Measurements from ENCODE around the gene SDR9C7.
"Not testable (repeated sequence)": the region's sequence is repeated elsewhere in the genome, so short reads cannot be mapped to it uniquely, and the experiment has no call there.

Gene SDR9C7

GRCh38 chr12:56935157-56935556 lies 949 bp upstream of the SDR9C7 start:
- Mint-ChIP-seq H3K9me3 (no peaks in the 10 kb centered on the region), H3K36me3 (no peaks in the 10 kb centered on the region), H3K27me3 (peaks cover 2% of the 10 kb centered on the region), H3K27ac (no peak overlapping the region), H3K4me3 (no peak overlapping the region), H3K4me1 (peaks cover 8% of the 10 kb centered on the region)

- Mint-ChIP-seq H3K9me3 (no peaks in the 10 kb centered on the region), H3K27me3 (peaks cover 1% of the 10 kb centered on the region), H3K36me3 (no peaks in the 10 kb centered on the region), H3K27ac (no peak overlapping the region), H3K4me3 (no peak overlapping the region), H3K4me1 (peaks cover 13% of the 10 kb centered on the region)
Measured at GRCh38 chr12:56932867-56933266, 1.3 kb downstream of the SDR9C7 start.

- H3K27ac Mint-ChIP-seq: no peak overlapping the region
- no peak overlapping the region for H3K4me3 Mint-ChIP-seq
- H3K9me3 Mint-ChIP-seq: no peaks in the 10 kb centered on the region
- H3K36me3 Mint-ChIP-seq: no peaks in the 10 kb centered on the region
- no peaks in the 10 kb centered on the region for H3K27me3 Mint-ChIP-seq
- peaks cover 13% of the 10 kb centered on the region for H3K4me1 Mint-ChIP-seq
Measured at GRCh38 chr12:56932146-56932545, 2.1 kb downstream of the SDR9C7 start.

- no peaks in the 10 kb centered on the region for H3K36me3 Mint-ChIP-seq
- H3K27ac Mint-ChIP-seq: no peak overlapping the region
- H3K4me1 Mint-ChIP-seq: peaks cover 13% of the 10 kb centered on the region
- H3K27me3 Mint-ChIP-seq: no peaks in the 10 kb centered on the region
- H3K9me3 Mint-ChIP-seq: no peaks in the 10 kb centered on the region
- no peak overlapping the region for H3K4me3 Mint-ChIP-seq
Measured at GRCh38 chr12:56931474-56931978, 2.7 kb downstream of the SDR9C7 start.

GRCh38 chr12:56930241-56930640 lies 4.0 kb downstream of the SDR9C7 start:
- H3K27ac Mint-ChIP-seq: no peak overlapping the region
- no peak overlapping the region for H3K4me3 Mint-ChIP-seq
- H3K36me3 Mint-ChIP-seq: no peaks in the 10 kb centered on the region
- no peaks in the 10 kb centered on the region for H3K27me3 Mint-ChIP-seq
- peaks cover 13% of the 10 kb centered on the region for H3K4me1 Mint-ChIP-seq
- no peaks in the 10 kb centered on the region for H3K9me3 Mint-ChIP-seq

- no peaks in the 10 kb centered on the region for H3K36me3 Mint-ChIP-seq
- H3K27me3 Mint-ChIP-seq: no peaks in the 10 kb centered on the region
- no peaks in the 10 kb centered on the region for H3K9me3 Mint-ChIP-seq
- no peak overlapping the region for H3K4me3 Mint-ChIP-seq
- H3K27ac Mint-ChIP-seq: no peak overlapping the region
- H3K4me1 Mint-ChIP-seq: peaks cover 13% of the 10 kb centered on the region
Measured at GRCh38 chr12:56929780-56930179, 4.4 kb downstream of the SDR9C7 start.

GRCh38 chr12:56928262-56928661 lies 5.9 kb downstream of the SDR9C7 start:
- Mint-ChIP-seq H3K27ac (no peak overlapping the region), H3K4me3 (no peak overlapping the region), H3K36me3 (no peaks in the 10 kb centered on the region)

GRCh38 chr12:56927281-56927680 lies 6.9 kb downstream of the SDR9C7 start:
- H3K27me3 Mint-ChIP-seq: no peaks in the 10 kb centered on the region
- H3K27ac Mint-ChIP-seq: no peak overlapping the region

More at GRCh38 chr12:56928262-56928661, 5.9 kb downstream of the SDR9C7 start:
- H3K27me3 Mint-ChIP-seq: no peaks in the 10 kb centered on the region
- peaks cover 13% of the 10 kb centered on the region for H3K4me1 Mint-ChIP-seq
- H3K9me3 Mint-ChIP-seq: no peaks in the 10 kb centered on the region

GRCh38 chr12:56922031-56922430 lies 12.2 kb downstream of the SDR9C7 start:
- peaks cover 8% of the 10 kb centered on the region for H3K9me3 Mint-ChIP-seq
- peaks cover 1% of the 10 kb centered on the region for H3K36me3 Mint-ChIP-seq
- no peak overlapping the region for H3K4me3 Mint-ChIP-seq
- H3K4me1 Mint-ChIP-seq: no peaks in the 10 kb centered on the region
- no peak overlapping the region for H3K27ac Mint-ChIP-seq
- H3K27me3 Mint-ChIP-seq: peaks cover 4% of the 10 kb centered on the region

More at GRCh38 chr12:56927281-56927680, 6.9 kb downstream of the SDR9C7 start:
- H3K9me3 Mint-ChIP-seq: no peaks in the 10 kb centered on the region
- no peak overlapping the region for H3K4me3 Mint-ChIP-seq
- H3K36me3 Mint-ChIP-seq: no peaks in the 10 kb centered on the region
- H3K4me1 Mint-ChIP-seq: peaks cover 13% of the 10 kb centered on the region

GRCh38 chr12:56921346-56921745 lies 12.9 kb downstream of the SDR9C7 start:
- Mint-ChIP-seq H3K9me3 (peaks cover 8% of the 10 kb centered on the region), H3K27ac (no peak overlapping the region), H3K27me3 (peaks cover 6% of the 10 kb centered on the region), H3K4me3 (no peak overlapping the region), H3K36me3 (peaks cover 1% of the 10 kb centered on the region), H3K4me1 (no peaks in the 10 kb centered on the region)

- H3K9me3 Mint-ChIP-seq, H3K4me1 Mint-ChIP-seq, H3K36me3 Mint-ChIP-seq, H3K4me3 Mint-ChIP-seq, H3K27ac Mint-ChIP-seq, H3K27me3 Mint-ChIP-seq: not testable (repeated sequence)
Measured at GRCh38 chr12:56918139-56918538, 16.1 kb downstream of the SDR9C7 start.

- no peak overlapping the region for H3K4me3 Mint-ChIP-seq
- H3K9me3 Mint-ChIP-seq: peaks cover 8% of the 10 kb centered on the region
- peaks cover 1% of the 10 kb centered on the region for H3K36me3 Mint-ChIP-seq
- H3K27ac Mint-ChIP-seq: no peak overlapping the region
- H3K4me1 Mint-ChIP-seq: no peaks in the 10 kb centered on the region
- peaks cover 6% of the 10 kb centered on the region for H3K27me3 Mint-ChIP-seq
Measured at GRCh38 chr12:56916996-56917333, 17.2 kb downstream of the SDR9C7 start.

- Mint-ChIP-seq H3K36me3 (peaks cover 1% of the 10 kb centered on the region), H3K4me3 (no peak overlapping the region), H3K27ac (no peak overlapping the region), H3K4me1 (no peaks in the 10 kb centered on the region), H3K27me3 (peaks cover 6% of the 10 kb centered on the region), H3K9me3 (peaks cover 8% of the 10 kb centered on the region)
Measured at GRCh38 chr12:56916296-56916995, 17.8 kb downstream of the SDR9C7 start.

GRCh38 chr12:56914724-56915123 lies 19.5 kb downstream of the SDR9C7 start:
- Mint-ChIP-seq H3K27ac (no peak overlapping the region), H3K9me3 (no peaks in the 10 kb centered on the region), H3K36me3 (no peaks in the 10 kb centered on the region), H3K4me3 (no peak overlapping the region), H3K27me3 (peaks cover 5% of the 10 kb centered on the region), H3K4me1 (no peaks in the 10 kb centered on the region)

- no peak overlapping the region for H3K27ac Mint-ChIP-seq
- peaks cover 7% of the 10 kb centered on the region for H3K27me3 Mint-ChIP-seq
- H3K9me3 Mint-ChIP-seq: no peaks in the 10 kb centered on the region
- no peaks in the 10 kb centered on the region for H3K36me3 Mint-ChIP-seq
- H3K4me1 Mint-ChIP-seq: no peaks in the 10 kb centered on the region
- no peak overlapping the region for H3K4me3 Mint-ChIP-seq
Measured at GRCh38 chr12:56914256-56914655, 20.0 kb downstream of the SDR9C7 start.

- not testable (repeated sequence) for H3K4me3 Mint-ChIP-seq, H3K27ac Mint-ChIP-seq, H3K9me3 Mint-ChIP-seq, H3K4me1 Mint-ChIP-seq, H3K27me3 Mint-ChIP-seq, H3K36me3 Mint-ChIP-seq
Measured at GRCh38 chr12:56909403-56909802, 24.8 kb downstream of the SDR9C7 start.

GRCh38 chr12:56908136-56908535 lies 26.1 kb downstream of the SDR9C7 start:
- H3K27ac Mint-ChIP-seq: no peak overlapping the region
- H3K27me3 Mint-ChIP-seq: peaks cover 5% of the 10 kb centered on the region

More at GRCh38 chr12:56908136-56908535, 26.1 kb downstream of the SDR9C7 start:
- Mint-ChIP-seq H3K4me3 (no peak overlapping the region), H3K9me3 (no peaks in the 10 kb centered on the region), H3K4me1 (no peaks in the 10 kb centered on the region), H3K36me3 (peaks cover 2% of the 10 kb centered on the region)

Data from activated naive CD4-positive, alpha-beta T cell treated with anti-CD3 and anti-CD28 coated beads, Interleukin-2, amount 50 U/mL, for 24 hours (primary cell).